Body of pancreas (tissue), 4 donors: Measurements from ENCODE around the gene TIMM10. TPM values are rescaled to one million over a fixed set of nuclear protein-coding genes. Genes with fewer than 3 reads are reported as not detected.

Source experiments
- ATAC-seq: fragments of 150-250 bp; one replicate; pipeline ENCODE4 v1.9.1; 2016
- DNase-seq, 4 donors: peaks; one replicate each; pipeline ENCODE4 v3.0.0-alpha.2; 2019
- H3K27ac ChIP-seq, 4 donors: fragments of 200-600 bp; sonication (generic); 1 replicate in 3 of 4; 2 replicates in 1 of 4; pipeline versions ENCODE4 v1.5.1 to v1.6.1; 2016 to 2019; ENCODE audit warnings: mild to moderate bottlenecking in 1 of 4, mixed read lengths in 1 of 4, moderate library complexity in 1 of 4
- H3K27me3 ChIP-seq, 2 donors: fragments of 200-600 bp; sonication (generic); one replicate each; pipeline ENCODE4 v1.6.0; 2016; ENCODE audit warnings: mild to moderate bottlenecking in 1 of 2
- H3K36me3 ChIP-seq, 2 donors: fragments of 200-600 bp; sonication (generic); replicated peaks in 1 of 2; 2 replicates each; pipeline ENCODE4 v1.5.1; 2016; ENCODE audit warnings: low read depth in 2 of 2; ENCODE audit not compliant: insufficient read depth in 1 of 2
- H3K4me1 ChIP-seq: fragments of 200-600 bp; sonication (generic); one replicate; pipeline ENCODE4 v1.6.0; 2016
- H3K4me3 ChIP-seq, 2 donors: fragments of 200-600 bp; sonication (generic); 1 replicate in 1 of 2; 2 replicates in 1 of 2; pipeline ENCODE4 v1.5.1; 2016 to 2019
- H3K9me3 ChIP-seq, 3 donors: fragments of 200-600 bp; sonication (generic); 1 replicate in 2 of 3; 2 replicates in 1 of 3; pipeline ENCODE4 v1.5.1; 2016
- CTCF ChIP-seq, 7 experiments: fragments of 450-650 bp in 4 of 7; fragments of 200-600 bp in 3 of 7; sonication (generic) in 3 of 7; IDR thresholded peaks; one replicate each; pipeline ENCODE4 v1.5.1; 2016 to 2019; ENCODE audit warnings: antibody characterized with exemption in 7 of 7
- POLR2A ChIP-seq, 3 donors: fragments of 450-650 bp; IDR thresholded peaks; one replicate each; pipeline ENCODE4 v1.6.1; 2016; ENCODE audit warnings: antibody characterized with exemption in 3 of 3, mild to moderate bottlenecking in 2 of 3
- WGBS, 2 donors: methylation state at CpG; one replicate each; pipeline ENCODE4 v1.1.5; 2017; 5-methylcytosine and 5-hydroxymethylcytosine counted together
- intact Hi-C: fragments of 100-400 bp; cut with DNase I; formaldehyde crosslinking; loops from one replicate; pipeline ENCODE4 v1.15.1; 2023
- total RNA-seq, 2 donors: library from RNA; depleted of rRNA; stranded (reverse); fragments of >200 nt; gene quantifications; one replicate each; pipeline ENCODE4 v1.1.0, GENCODE V29; 2016

The TIMM10 gene
- total RNA-seq, 2 donors from 2014 or later = 5.6 to 24.4 TPM

GRCh38 chr11:57487920-57488659 lies 42.5 kb downstream of the TIMM10 start:
- Histone ChIP-seq H3K4me1 (peaks cover 8% of the 10 kb centered on the region), H3K27ac (no peak overlapping the region), H3K9me3 (no peaks in the 10 kb centered on the region), H3K36me3 (peaks cover 6 to 30% of the 10 kb centered on the region in 2 donors), H3K4me3 (no peak overlapping the region), H3K27me3 (no peaks in the 10 kb centered on the region)
- DNase-seq (no peak), ATAC-seq (no peak)
- TF ChIP-seq POLR2A (IDR thresholded peaks at IDR 0.05) (no peak), CTCF (IDR thresholded peaks at IDR 0.05) (no peak)
- intact Hi-C loops = loop anchor here (5.0 kb wide), 1 partner anchor 39 kb away; no protein-coding TSS in a partner anchor
- WGBS, 2 donors = 78 to 80% methylated on average over 6 of the region's 6 CpGs

- peak in 1 of 4 donors; percentile 11 for DNase-seq
- no peak for ATAC-seq
- H3K4me1 ChIP-seq = peaks cover 16% of the 10 kb centered on the region
- H3K36me3 ChIP-seq = peaks cover 6 to 30% of the 10 kb centered on the region in 2 donors
- TF ChIP-seq POLR2A (IDR thresholded peaks at IDR 0.05) (no peak), CTCF (IDR thresholded peaks at IDR 0.05) (no peak)
- intact Hi-C loops = loop anchor here (5.0 kb wide), 1 partner anchor 40 kb away; no protein-coding TSS in a partner anchor
- 77 to 87% methylated on average over 12 to 15 of the region's 15 CpGs for WGBS, 2 donors
- no peak overlapping the region for H3K27ac ChIP-seq
- H3K9me3 ChIP-seq = no peaks in the 10 kb centered on the region
- no peaks in the 10 kb centered on the region for H3K27me3 ChIP-seq
- H3K4me3 ChIP-seq = no peak overlapping the region
Observed at GRCh38 chr11:57487021-57487778, 43.4 kb downstream of the TIMM10 start.

GRCh38 chr11:57485217-57485990 lies 45.1 kb downstream of the TIMM10 start:
- Histone ChIP-seq H3K9me3 (no peaks in the 10 kb centered on the region), H3K36me3 (peaks cover 6 to 24% of the 10 kb centered on the region in 2 donors)
- intact Hi-C loops = loop anchor here (5.0 kb wide), 1 partner anchor 42 kb away; no protein-coding TSS in a partner anchor

More at GRCh38 chr11:57485217-57485990, 45.1 kb downstream of the TIMM10 start:
- Histone ChIP-seq H3K4me3 (no peak overlapping the region), H3K27ac (no peak overlapping the region), H3K4me1 (peaks cover 21% of the 10 kb centered on the region), H3K27me3 (no peaks in the 10 kb centered on the region)
- TF ChIP-seq POLR2A (IDR thresholded peaks at IDR 0.05) = peak in 1 of 3 donors; percentile 8
- TF ChIP-seq CTCF (IDR thresholded peaks at IDR 0.05) = no peak
- no peak for ATAC-seq
- WGBS, 2 donors = 75 to 89% methylated on average over 9 to 10 of the region's 10 CpGs
- peak in 1 of 4 donors; percentile 8 for DNase-seq
